ENCODE measurements around the gene MANEAL.

GRCh38 chr1:37755951-37756560, 37.6 kb upstream of the MANEAL start:
- no peak for TF ChIP-seq ZNF423 (CRISPR knock-in tag; IDR thresholded peaks at IDR 0.05)
- no peak for TF ChIP-seq CTCF (IDR thresholded peaks at IDR 0.05)
